GM18507 (cell line): ENCODE results near the gene AMMECR1.
"Not testable (repeated sequence)": the region's sequence is repeated elsewhere in the genome, so short reads cannot be mapped to it uniquely, and the experiment has no call there.

Experiments
- DNase-seq: peaks from one replicate; pipeline ENCODE4 v3.0.0; 2011; ENCODE audit warnings: low read depth; ENCODE audit not compliant: insufficient read length; ENCODE audit errors: extremely low spot score
- FAIRE-seq: peaks from 2 replicates; lab custom pipeline; 2011; peaks lifted over from hg19 to GRCh38; lab: Jason Lieb, UNC

Gene AMMECR1

GRCh38 chrX:110178179-110178865 lies 139.6 kb downstream of the AMMECR1 start:
- DNase-seq (no peak), FAIRE-seq (no peak)

- no peak for DNase-seq
- no peak for FAIRE-seq
These were observed 142.2 kb downstream of the AMMECR1 start for GRCh38 chrX:110175696-110176095.

DNA sequence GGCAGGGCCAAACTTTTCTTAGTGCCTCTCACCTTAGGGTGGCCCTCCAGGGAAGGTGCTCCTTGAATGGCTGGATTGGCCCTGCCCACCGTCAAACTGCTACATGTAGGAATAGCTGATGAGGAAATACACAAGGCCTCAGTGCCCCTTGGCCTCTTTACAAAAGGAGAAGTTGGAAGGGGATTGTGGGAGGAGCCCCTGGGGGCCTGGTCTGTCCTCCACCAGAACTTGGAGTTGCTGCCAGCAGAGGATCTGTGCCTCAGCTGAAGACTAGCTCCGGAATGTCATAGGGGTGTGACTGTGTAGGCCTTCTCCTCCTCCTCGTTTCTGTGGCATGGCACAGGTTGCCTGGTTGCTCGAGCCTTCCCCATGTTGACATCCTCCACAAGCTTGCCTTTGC lies 142.7 kb downstream of the AMMECR1 start:
- FAIRE-seq, result no peak
- no peak for DNase-seq

DNA sequence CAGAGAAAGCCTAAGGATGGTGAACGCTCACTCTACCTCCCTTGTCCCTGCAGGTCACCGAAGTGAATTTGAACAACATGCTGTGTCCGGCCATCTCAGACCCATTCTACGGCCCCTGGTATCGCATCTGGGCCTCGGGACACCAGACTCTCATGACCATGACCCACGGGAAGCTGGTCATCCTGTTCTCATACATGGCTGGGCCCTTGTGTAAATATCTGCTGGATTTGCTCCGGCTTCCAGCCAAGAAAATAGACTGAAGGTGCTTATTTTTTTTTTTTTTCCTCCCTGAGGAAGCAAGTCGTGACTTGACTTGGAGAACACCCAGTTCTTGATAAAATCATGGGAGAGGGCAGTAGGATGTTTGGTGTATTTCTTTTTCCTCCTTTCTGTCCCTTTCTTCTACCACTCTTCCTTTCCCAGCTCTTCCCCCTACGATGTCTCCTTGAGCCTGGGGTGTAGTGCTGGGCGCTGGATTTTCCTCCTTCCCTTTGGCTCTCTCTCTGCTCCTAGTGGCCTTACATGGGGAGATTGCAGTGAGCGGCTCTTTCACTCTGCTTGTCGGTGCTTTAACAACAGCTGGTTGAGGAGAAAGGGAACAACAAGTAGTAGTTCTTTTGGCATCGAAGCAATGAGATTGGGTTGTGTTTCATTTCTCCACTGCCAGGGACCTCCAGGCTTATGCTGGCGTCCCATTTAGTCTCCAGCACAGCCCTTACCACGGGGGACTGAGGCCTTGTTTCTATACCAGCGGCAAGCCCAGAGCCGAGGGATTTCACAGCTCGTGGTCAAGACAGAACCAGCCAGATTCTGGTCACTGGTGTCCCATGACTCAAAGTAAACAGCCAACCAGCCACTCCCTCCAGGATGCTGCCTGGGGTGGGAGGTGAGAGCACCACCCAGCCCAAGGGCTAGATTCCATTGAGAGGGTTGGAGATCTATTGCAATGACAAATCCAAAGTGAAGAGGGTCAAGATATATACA lies 144.4 kb downstream of the AMMECR1 start:
- DNase-seq (no peak), FAIRE-seq (no peak)

DNA sequence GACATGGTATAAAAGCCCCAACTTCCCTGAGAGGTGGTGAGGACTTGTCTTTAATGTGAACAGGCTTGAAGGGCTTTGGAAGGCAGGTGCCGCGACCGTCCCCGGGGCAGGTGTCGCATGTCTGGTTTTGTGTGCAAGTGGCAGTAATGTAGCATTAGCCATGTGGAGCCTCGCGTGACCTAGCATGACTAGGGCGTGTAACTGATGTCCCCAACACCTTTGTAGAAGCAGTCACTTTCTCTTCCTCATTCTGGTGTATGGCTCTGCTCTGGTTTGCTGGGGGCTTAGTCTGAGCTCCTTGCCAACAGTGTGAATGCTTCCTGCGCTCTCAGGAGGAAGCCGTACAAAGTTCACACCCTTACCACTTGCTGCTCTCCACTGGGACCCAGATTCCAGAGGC lies 145.7 kb downstream of the AMMECR1 start:
- FAIRE-seq (peak; percentile 96), DNase-seq (peak; percentile 38)

GRCh38 chrX:110171442-110171841 lies 146.4 kb downstream of the AMMECR1 start:
- FAIRE-seq (peak; percentile 81), DNase-seq (no peak)

DNA sequence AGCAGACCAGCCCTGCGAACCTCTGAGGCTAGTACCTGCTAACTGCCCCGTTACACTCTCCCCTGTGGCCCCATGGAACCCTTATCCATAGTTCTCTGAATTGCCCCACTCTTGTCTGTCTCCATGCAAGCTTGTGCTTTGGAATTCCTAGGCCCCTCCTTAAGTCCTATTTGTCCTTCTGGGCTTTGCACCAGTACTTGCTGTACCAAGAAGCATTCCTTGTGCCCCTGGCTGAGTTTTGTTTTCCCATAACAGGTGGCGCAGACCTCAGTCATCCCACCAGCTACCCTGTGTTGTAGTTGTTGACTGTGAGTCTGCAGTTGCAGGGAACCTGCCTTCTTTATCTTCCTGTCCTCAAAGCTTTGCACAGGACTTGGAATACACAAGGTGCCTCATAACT lies 147.9 kb downstream of the AMMECR1 start:
- FAIRE-seq (no peak), DNase-seq (no peak)

GRCh38 chrX:110168585-110168984 lies 149.3 kb downstream of the AMMECR1 start:
- DNase-seq (no peak), FAIRE-seq (no peak)

DNA sequence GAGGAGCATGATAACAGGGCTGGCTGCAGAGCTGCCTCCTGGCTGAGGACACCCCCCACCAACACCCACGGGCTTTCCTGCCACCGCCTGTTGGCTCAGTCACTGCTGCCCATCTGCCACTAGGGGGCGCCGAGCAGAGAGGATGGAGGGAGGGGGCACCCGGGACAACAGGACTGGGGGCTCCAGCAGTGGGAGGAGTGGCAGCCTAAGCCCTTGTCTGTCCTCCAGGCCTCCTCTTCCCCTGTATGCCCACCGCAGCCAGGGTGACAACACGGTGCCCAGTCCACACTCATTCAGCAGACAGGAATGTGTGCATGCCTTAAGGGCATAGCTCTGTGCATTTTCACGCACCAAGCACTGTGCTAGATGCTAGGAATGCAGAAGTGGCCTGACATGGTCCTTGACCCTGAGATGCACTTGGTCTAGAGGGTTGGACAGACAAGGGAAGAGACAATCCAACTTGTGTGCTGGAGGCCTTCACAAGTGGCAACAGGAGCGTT lies 149.9 kb downstream of the AMMECR1 start:
- no peak for DNase-seq
- FAIRE-seq, result peak; percentile 71

- no peak for DNase-seq
- FAIRE-seq, result no peak
These were observed 154.4 kb downstream of the AMMECR1 start for GRCh38 chrX:110163488-110163887.

- FAIRE-seq, result no peak
These were observed 155.0 kb downstream of the AMMECR1 start for GRCh38 chrX:110162867-110163266.

GRCh38 chrX:110162131-110162530 lies 155.8 kb downstream of the AMMECR1 start:
- no peak for FAIRE-seq
- no peak for DNase-seq

More at GRCh38 chrX:110162867-110163266, 155.0 kb downstream of the AMMECR1 start:
- DNase-seq, result no peak

GRCh38 chrX:110161361-110161686 lies 156.6 kb downstream of the AMMECR1 start:
- FAIRE-seq (no peak), DNase-seq (no peak)

DNA sequence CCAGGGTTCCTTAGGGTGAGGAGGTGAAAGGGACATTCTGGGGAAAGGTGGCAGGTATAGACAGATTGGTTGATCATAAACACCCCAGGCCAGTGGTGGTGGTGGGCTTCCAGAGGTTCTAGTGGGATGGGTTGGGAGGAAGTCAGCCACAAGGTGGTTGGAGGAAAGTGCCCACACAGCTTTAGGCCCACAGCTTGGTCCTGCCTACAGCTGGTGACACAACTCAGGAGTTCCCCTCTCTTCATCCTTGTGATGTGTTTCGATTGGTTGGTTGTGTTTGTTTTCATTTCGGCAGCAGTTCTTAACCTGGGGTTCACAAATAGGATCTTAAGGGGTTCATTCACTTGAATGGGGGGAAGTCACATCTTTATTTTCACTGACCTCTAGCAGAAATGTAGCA lies 158.0 kb downstream of the AMMECR1 start:
- FAIRE-seq, result peak; percentile 47
- no peak for DNase-seq

DNA sequence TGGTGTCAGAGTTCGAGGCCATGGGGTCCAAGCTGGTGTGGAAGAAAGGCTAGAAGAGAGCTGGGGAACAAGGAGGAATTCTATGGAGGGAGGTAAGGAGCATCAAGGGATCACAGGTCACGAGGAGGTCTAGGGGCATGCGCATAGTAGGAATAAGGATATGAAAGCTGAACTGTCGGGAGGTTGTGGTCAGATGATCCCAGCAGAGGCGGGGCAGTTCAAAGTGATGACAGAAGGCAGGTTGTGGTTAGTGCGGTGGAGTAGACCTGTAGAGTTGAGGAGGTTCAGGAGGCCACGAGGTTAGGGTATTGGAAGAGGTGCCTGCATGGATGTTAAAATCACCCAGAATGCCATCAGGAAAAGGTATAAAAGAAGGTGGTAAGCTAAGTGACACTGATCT lies 158.7 kb downstream of the AMMECR1 start:
- FAIRE-seq, result no peak
- no peak for DNase-seq

- DNase-seq, result no peak
- FAIRE-seq, result no peak
These were observed 160.4 kb downstream of the AMMECR1 start for GRCh38 chrX:110157444-110157843.

GRCh38 chrX:110156167-110156754 lies 161.6 kb downstream of the AMMECR1 start:
- FAIRE-seq (no peak), DNase-seq (no peak)

DNA sequence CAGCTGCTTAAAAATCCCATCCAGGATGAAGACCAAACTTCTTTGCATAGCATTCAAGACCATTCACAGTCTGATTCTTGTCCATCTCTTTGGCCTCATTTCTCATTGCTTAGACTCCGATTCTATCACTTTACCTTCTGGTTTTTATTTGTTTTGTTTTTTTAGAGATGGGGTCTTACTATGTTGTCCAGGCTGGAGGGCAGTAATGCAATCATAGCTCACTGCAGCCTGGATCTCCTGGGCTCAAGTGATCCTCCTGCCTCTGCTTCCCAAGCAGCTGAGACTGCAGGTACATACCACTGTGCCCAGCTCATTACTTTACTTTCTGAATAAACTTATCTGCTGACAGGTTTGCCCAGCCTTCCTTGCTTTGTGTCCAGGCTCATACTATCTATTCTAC lies 162.1 kb downstream of the AMMECR1 start:
- FAIRE-seq (peak; percentile 39), DNase-seq (no peak)

DNA sequence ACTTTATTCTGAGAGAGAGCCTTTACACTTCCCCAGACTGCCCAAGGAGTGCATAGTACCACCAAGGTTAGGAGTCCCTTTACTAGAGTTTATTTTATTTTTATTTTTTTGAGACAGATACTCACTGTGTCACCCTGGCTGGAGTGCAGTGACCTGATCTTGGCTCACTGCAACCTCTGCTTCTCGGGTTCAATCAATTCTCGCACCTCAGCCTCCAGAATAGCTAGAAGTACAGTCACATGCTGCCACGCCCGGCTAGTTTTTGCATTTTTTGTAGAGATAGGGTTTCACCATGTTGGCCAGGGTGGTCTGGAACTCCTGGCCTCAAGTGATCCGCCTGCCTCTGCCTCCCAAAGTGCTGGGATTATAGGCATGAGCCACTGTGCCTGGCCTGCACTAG lies 163.6 kb downstream of the AMMECR1 start:
- not testable (repeated sequence) for FAIRE-seq, DNase-seq

DNA sequence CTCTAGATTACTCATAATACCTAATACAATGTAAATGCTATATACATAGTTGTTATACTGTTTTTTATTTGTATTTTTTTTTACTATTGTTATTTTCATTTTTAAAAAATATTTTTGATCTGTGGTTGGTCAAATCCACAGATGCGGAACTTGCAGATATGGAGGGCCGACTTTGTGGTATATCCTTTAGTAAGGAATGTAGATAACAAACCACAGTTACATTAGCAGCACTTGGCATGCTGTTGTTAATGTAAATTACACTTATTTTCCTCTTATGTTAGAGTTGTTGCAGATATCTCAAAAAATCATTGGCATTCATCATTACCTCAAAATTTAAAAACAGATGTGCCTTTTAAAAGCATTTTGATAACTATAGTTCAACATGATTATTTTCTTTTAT lies 164.0 kb downstream of the AMMECR1 start:
- FAIRE-seq (no peak), DNase-seq (no peak)
